KMS-11 (cell line): ENCODE measurements around the gene CFAP299.

Experiments
- H2AFZ ChIP-seq: fragments of 200-600 bp; sonication (generic); 2 replicates; pipeline ENCODE4 v1.6.1; 2016; ENCODE audit warnings: antibody characterized with exemption, mixed run types, low read depth
- H3K27ac ChIP-seq: fragments of 200-600 bp; sonication (generic); 2 replicates; pipeline ENCODE4 v1.6.1; 2016; ENCODE audit warnings: mild to moderate bottlenecking, mixed run types
- H3K27me3 ChIP-seq: fragments of 200-600 bp; sonication (generic); 2 replicates; pipeline ENCODE4 v1.6.1; 2017; ENCODE audit warnings: mild to moderate bottlenecking, low read depth, mixed run types, moderate library complexity; ENCODE audit not compliant: insufficient read depth
- H3K36me3 ChIP-seq: fragments of 200-600 bp; sonication (generic); 2 replicates; pipeline ENCODE4 v1.6.1; 2017; ENCODE audit warnings: mild to moderate bottlenecking, mixed run types; ENCODE audit not compliant: insufficient read depth
- H3K4me1 ChIP-seq: fragments of 200-600 bp; sonication (generic); 2 replicates; pipeline ENCODE4 v1.6.1; 2016; ENCODE audit warnings: mild to moderate bottlenecking, low read depth, mixed run types; ENCODE audit not compliant: poor library complexity, severe bottlenecking
- H3K4me2 ChIP-seq: fragments of 200-600 bp; sonication (generic); 2 replicates; pipeline ENCODE4 v1.7.0; 2016; ENCODE audit warnings: mild to moderate bottlenecking, mixed run types
- H3K4me3 ChIP-seq: fragments of 200-600 bp; sonication (generic); IDR thresholded peaks from 2 replicates; pipeline ENCODE4 v1.6.1; 2017; ENCODE audit warnings: low read depth, low read length, mixed read lengths; ENCODE audit not compliant: insufficient read depth
- H3K79me2 ChIP-seq: fragments of 200-600 bp; sonication (generic); 2 replicates; pipeline ENCODE4 v1.6.1; 2016; ENCODE audit warnings: low read depth, mixed run types; ENCODE audit not compliant: insufficient read depth
- H3K9ac ChIP-seq: fragments of 200-600 bp; sonication (generic); 2 replicates; pipeline ENCODE4 v1.6.1; 2016; ENCODE audit warnings: mild to moderate bottlenecking, mixed run types
- H4K20me1 ChIP-seq: fragments of 200-600 bp; sonication (generic); 2 replicates; pipeline ENCODE4 v1.6.1; 2016; ENCODE audit warnings: mild to moderate bottlenecking, mixed run types; ENCODE audit not compliant: insufficient read depth
- CTCF ChIP-seq: fragments of 200-600 bp; sonication (generic); conservative IDR thresholded peaks from 2 replicates; pipeline ENCODE4 v1.6.1; 2017; ENCODE audit warnings: low read depth, mild to moderate bottlenecking, antibody characterized with exemption, low read length, moderate library complexity, mixed read lengths

CFAP299 gene

DNA sequence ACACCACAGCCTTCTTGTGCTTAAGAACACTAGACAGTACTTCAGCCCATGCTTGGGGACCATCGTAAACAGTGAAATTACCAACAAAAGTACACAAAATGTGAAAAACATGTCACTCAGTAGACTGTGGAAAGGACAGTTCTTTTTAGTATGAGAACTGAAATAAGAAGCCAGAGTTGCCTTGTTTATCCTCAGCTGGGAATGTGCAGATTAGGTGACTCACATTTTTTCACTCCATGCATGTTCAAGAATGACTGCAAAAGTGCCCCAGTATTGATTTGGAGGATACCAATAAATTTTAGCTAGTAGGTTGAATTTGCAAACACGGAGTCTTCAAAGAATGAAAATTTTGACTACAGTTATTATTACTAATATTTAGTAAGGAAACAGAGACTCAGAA is 671.9 kb downstream of the CFAP299 start:
- TF ChIP-seq CTCF = no peak
- Histone ChIP-seq H3K4me2 (no peak overlapping the region), H3K27ac (no peak overlapping the region), H3K27me3 (no peaks in the 10 kb centered on the region), H3K79me2 (no peaks in the 10 kb centered on the region), H3K36me3 (no peaks in the 10 kb centered on the region), H4K20me1 (no peaks in the 10 kb centered on the region), H2AFZ (no peak overlapping the region), H3K9ac (no peak overlapping the region), H3K4me1 (no peaks in the 10 kb centered on the region), H3K4me3 (no peak overlapping the region)
